ENCODE data around the gene GIMAP2. TPM values are rescaled to one million over a fixed set of nuclear protein-coding genes. Genes with fewer than 3 reads are reported as not detected.
"Not testable (repeated sequence)": the region's sequence is repeated elsewhere in the genome, so short reads cannot be mapped to it uniquely, and the experiment has no call there.

GIMAP2 gene
- 10 to 100 TPM; 47.8 to 56.5 TPM for total RNA-seq

DNA sequence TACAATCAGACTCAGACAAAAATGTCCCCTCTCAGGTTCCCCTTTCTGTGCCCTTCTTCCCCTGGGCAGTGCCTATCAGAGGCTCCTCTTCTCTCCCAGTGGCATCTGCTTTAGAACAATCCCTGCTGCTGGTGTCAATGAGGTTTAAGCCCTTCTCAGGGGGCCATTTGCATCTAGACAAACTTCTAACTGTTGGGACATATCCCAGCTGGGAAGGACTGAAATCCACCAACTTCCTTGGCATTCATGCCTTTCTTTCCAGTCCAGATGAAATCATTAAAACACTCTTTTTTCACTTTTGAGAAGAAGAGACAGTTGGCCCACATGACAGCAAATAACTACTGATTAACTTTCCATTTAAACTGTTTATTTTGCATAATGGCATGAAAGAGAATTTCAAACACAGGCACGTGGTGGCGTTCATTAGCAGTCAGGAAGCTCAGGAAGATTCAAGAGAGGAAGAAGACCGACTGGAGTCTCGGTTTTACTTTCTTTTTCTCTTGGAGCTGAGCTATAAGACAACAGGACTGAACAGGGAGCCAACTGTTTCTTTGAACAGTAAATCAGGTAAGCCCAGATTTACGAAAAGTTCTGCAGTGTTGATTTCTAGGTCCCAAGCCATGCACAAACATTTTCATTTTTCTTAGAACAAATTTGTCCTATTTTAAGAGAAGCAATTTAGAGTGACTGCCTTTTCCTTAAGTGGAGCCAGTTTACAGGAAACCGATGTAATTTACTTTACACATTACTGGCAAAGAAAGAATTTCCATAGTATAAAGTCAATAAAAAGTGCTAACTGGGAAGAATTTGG, at the start of gene GIMAP2:
Gene GIMAP2, plus strand, starts transcription at position 488 of the 811 bp plus-strand sequence. CDS start 1,354 bp downstream, outside the sequence.
- Mint-ChIP-seq H3K27ac (peak within 1 kb of the TSS; percentile 91 to 98), H3K36me3 (peaks cover 73 to 81% of the 10 kb centered on the region in 2 donors), H3K9me3 (peaks cover 21 to 26% of the 10 kb centered on the region in 2 donors)
- ATAC-seq (peak; percentile 78 to 82), DNase-seq (ENCODE audit: low spot score in 2 of 2) (peak in 1 of 2 donors; percentile 18)

DNA sequence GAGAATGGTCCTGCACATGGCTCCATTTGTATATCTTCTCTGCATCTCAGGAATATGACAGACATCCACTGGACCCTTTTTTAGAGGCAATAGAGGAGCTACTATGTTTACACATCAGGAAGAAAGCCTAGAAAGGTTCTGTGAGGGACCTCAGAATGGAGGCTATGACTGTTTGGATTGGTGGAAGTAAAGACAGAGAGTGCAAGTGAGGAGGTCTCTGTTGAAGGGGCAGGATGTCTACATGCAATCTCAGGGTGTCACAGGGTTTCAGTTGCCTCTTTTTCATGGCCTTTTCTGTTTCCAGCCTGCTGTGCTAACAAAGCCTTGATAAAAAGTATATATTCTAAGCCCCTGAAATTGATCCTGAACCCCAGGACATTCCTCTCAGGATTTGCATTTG, 43.7 kb upstream of the GIMAP2 start:
- ATAC-seq: no peak
- no peak for DNase-seq (ENCODE audit: low spot score in 2 of 2)
- peaks cover 24 to 44% of the 10 kb centered on the region in 2 donors for H3K9me3 Mint-ChIP-seq
- H3K36me3 Mint-ChIP-seq: peaks cover 49 to 66% of the 10 kb centered on the region in 2 donors
- H3K27ac Mint-ChIP-seq: peak overlapping the region in 1 of 2 donors; percentile 25

DNA sequence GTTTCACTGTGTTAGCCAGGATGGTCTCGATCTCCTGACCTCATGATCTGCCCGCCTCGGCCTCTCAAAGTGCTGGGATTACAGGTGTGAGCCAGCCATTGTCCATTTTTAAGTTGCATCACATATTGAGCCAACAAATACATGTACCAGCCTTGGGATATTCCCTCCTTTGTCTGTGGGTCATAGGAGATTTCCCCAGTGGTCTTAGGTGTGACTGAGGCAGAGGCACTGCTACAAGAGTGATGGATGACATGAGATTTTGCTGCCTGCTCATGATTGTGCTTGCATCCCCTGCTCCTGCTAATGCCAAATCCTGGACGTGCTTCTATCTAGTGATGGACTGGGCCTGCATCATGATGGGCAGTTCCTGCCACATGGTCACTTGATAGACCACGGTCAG, 42.6 kb upstream of the GIMAP2 start:
- DNase-seq (ENCODE audit: low spot score in 2 of 2): no peak
- Mint-ChIP-seq H3K27ac (peak overlapping the region in 1 of 2 donors; percentile 25), H3K36me3 (peaks cover 43 to 59% of the 10 kb centered on the region in 2 donors), H3K9me3 (peaks cover 17 to 37% of the 10 kb centered on the region in 2 donors)
- peak in 1 of 2 donors; percentile 82 for ATAC-seq

DNA sequence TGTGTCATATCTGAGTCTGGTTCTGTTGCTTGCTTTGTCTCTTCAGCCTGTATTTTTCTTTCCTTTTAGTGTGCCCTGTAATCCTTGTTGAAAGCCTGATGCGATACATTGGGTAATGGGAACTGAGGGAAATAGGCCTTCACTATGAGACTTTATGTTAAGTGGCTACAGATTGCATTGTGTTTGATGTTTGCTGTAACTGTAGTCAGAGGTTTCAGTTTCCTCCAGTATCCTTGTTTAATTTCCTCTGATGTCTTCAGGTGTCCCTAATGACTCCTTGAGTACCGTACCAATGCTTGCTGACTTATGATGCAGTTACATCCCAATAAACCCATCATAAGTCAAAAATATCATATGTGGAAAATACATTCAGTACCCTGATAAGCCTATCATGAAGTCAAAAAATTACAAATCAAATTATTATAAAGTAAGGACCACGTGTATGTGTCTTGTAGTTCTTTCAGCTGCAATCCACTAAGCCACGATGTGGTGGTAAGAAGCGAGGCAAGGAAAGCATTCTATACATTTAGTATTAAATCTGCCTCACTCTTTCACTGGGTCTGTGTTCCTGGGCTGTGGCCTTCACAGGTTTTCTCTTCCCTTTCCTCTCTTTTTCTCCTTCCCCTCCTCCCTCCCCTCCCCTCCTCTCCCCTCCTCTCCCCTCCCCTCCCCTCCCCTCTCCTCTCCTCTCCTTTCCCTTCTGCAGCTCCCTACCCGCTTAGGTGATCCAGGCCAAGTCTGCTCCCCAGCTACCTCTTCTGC, 40.1 kb upstream of the GIMAP2 start:
- Mint-ChIP-seq H3K27ac (peak overlapping the region; percentile 6 to 33), H3K36me3 (peaks cover 39 to 63% of the 10 kb centered on the region in 2 donors), H3K9me3 (peaks cover 15 to 36% of the 10 kb centered on the region in 2 donors)
- ATAC-seq (peak in 1 of 2 donors; percentile 59), DNase-seq (ENCODE audit: low spot score in 2 of 2) (no peak)

DNA sequence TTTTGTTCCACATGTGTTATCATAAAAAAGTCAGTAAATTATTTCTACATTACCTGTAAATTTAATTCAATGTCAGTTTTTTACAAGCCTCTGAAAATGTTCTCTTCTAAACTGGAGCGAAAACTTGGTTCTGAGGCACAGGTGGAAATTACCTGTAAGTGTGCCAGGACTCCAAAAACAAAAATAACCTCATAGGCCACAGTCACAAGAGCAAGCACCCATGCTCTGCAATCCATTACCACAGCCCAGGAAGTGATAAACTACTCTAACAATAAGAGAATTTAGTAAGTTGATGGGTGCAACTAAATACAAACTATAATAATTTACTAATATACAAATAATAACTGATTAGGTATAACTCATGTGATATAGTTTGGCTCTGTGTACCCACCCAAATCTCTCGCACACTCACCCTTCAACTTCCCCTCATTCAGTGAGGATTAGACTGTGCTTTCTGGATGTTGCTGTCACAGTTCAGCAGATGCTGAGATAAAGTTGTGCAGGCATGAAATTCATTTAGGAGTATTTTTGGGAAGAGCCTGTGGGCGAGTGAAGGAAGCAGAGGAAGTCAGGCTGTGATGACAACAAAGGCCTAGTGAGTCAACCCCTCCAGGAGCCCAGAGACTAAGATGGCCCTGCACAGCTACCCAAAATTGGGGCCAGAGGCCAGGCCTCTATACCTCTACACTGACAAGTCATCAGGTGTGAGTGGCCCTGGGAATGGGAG, 37.0 kb upstream of the GIMAP2 start:
- peaks cover 32 to 53% of the 10 kb centered on the region in 2 donors for H3K9me3 Mint-ChIP-seq
- peaks cover 44 to 83% of the 10 kb centered on the region in 2 donors for H3K36me3 Mint-ChIP-seq
- H3K27ac Mint-ChIP-seq: peak overlapping the region; percentile 72 to 75
- ATAC-seq (peak in 1 of 2 donors; percentile 71), DNase-seq (ENCODE audit: low spot score in 2 of 2) (no peak)

DNA sequence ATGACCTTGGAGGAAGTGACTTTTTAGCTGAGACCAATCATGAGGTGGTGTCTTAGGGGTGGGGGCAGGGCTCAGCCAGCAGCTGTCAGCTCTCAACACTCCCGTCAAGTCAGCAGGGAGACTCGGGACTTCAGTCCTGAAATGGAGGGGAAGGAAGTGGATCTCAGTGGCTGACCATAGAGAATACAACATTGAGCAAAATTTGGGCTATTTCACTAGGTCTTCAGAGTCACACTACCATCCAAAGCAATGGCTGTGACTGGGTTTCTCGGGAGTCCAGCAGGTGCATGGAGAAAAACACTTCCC, 36.5 kb upstream of the GIMAP2 start:
- ATAC-seq: no peak
- Mint-ChIP-seq H3K9me3 (peaks cover 32 to 58% of the 10 kb centered on the region in 2 donors), H3K36me3 (peaks cover 44 to 82% of the 10 kb centered on the region in 2 donors), H3K27ac (peak overlapping the region; percentile 72 to 75)
- no peak for DNase-seq (ENCODE audit: low spot score in 2 of 2)

DNA sequence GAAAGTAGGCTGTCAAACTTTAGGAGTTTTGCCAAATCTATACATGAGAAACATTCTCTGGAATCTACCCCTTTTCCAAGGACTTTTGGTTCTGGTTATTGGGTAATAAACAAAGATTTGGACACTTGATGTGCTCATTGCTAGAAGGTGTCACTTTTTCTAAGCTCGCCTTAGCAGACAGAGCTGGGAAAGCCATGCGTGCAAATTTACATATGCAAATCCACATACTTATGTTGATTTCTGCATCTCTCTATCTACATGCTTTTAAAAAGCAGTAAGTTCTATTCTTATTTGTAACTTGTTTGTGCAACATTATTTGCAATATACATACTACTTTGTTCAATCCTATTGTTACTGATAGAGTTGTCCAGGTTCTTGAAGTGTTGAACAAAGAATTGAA, 30.8 kb upstream of the GIMAP2 start:
- ATAC-seq (no peak), DNase-seq (ENCODE audit: low spot score in 2 of 2) (no peak)
- peaks cover 23 to 65% of the 10 kb centered on the region in 2 donors for H3K36me3 Mint-ChIP-seq
- no peak overlapping the region for H3K27ac Mint-ChIP-seq
- H3K9me3 Mint-ChIP-seq: peaks cover 31 to 46% of the 10 kb centered on the region in 2 donors

DNA sequence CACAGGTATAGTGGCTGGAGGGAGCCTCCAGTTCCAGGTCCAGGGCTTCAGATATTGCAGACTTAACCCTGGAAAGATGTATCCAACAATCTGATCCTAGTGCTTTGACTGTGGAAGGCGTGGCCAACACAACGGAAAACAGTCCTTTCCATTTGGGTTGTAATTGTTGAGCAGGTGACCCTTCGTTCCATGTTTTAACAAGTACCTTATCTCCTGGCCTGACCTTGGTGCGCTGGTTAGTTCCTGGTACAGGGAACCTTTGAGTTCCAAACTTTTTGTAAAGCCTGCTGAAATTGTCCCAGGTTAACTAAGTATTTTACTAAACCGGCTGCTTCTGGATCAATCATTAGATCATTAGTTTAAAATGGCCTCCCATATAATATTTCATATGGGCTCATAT, 29.5 kb upstream of the GIMAP2 start:
- peaks cover 28 to 41% of the 10 kb centered on the region in 2 donors for H3K9me3 Mint-ChIP-seq
- DNase-seq (ENCODE audit: low spot score in 2 of 2): no peak
- peaks cover 20 to 64% of the 10 kb centered on the region in 2 donors for H3K36me3 Mint-ChIP-seq
- no peak for ATAC-seq
- H3K27ac Mint-ChIP-seq: no peak overlapping the region

DNA sequence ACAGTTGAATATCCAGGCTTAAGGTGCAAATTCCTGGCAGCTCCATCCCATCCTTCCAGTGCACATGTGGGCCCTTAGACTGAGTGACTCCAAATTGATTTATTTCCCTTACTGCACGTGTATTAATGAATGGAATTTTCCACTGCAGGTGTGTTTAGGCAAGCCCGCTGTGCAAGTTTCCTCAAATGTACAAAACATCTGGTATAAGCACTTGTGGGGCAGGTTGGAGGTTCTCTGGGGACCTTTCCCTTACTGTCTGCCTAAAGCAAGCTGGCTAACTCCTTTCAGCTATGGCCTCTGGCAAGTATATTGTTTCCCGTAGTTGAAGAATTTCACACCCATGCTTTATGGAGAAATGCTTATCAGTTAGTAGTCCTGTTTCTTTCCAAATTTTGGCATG, 28.0 kb upstream of the GIMAP2 start:
- DNase-seq (ENCODE audit: low spot score in 2 of 2) (no peak), ATAC-seq (no peak)
- Mint-ChIP-seq H3K36me3 (peaks cover 7 to 61% of the 10 kb centered on the region in 2 donors), H3K27ac (no peak overlapping the region), H3K9me3 (peaks cover 14 to 26% of the 10 kb centered on the region in 2 donors)

DNA sequence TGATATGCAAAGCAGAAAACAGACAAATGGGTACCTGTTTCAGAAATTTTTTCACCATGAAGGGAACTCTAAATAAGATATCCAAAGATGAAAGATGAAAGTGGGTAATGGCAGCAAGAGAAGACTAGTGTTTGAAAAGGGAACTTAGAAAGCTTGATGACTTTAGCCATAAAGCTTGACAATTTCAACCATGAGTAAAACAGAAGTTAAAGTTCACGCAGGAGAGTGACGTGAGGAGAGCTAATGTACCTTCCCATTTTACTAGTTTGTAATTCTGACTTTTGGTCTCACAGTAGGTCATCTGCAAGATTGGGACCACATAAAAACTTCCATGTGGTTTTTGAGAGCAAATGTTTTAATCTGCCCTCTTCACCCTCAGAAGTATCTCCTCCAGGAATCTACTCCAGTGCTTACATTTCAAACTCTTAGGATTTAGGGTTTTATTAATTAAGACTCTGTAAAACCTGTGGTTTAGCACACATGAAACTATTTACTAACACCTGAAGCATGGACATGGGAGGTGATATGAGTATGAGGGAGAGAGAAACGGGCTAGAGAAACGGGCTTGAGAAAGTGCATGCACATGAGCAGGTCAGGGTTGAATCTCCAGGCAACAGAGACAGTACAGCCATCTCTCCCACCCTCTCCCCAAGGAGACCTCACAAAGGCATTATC, 24.4 kb upstream of the GIMAP2 start:
- Mint-ChIP-seq H3K9me3 (peaks cover 15 to 19% of the 10 kb centered on the region in 2 donors), H3K36me3 (peaks cover 11 to 56% of the 10 kb centered on the region in 2 donors), H3K27ac (no peak overlapping the region)
- no peak for DNase-seq (ENCODE audit: low spot score in 2 of 2)
- no peak for ATAC-seq

DNA sequence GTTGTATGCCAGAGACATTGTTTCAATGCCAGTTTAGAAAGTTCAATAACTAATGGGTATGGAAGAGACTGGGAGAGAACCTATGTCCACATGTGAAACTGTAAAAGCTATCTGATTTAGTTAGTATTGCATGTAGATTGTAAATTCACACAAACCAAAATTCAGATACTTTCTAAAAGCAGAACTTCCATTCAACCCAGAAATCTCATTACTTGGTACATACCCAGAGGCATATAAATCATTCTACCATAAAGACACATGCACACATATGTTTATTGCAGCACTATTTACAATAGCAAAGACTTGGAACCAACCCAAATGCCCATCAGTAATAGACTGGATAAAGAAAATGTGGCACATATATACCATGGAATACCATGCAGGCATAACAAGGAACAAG, 22.7 kb upstream of the GIMAP2 start:
- ATAC-seq: not testable (repeated sequence)
- H3K36me3 Mint-ChIP-seq: peaks cover 11 to 43% of the 10 kb centered on the region in 2 donors

DNA sequence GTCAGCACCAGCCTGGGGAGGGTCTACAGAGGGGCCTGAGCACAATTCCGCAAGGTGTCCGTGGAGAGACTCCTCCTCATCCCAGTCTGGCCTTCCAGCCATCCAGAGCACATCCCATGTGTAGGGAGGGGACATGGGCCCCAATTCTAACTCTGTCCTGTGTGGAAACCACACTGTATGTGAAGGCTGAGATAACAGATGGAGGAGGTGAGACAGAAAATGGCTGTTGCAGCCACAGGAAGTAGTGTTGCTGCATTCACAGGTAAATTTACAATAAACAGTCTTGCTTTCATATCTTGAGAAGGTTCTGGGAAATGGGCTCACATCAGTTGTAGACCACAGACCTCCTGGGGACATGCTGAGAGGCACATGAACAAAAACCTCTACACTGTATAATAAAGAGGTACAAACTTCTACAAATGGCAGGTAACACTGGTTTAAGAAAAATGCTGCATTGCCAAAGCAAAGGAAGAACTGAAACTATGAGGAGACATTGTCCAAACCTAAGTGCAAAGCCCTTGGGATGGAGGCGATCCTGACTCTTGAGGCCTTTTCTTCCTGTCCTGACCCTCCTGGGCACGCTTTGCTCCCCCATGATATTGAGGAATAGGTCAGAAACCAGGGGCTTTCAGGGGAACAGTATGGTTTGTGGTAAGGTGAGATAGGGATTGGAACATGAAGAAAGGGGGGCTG, 21.6 kb upstream of the GIMAP2 start:
- peaks cover 8 to 12% of the 10 kb centered on the region in 2 donors for H3K9me3 Mint-ChIP-seq
- DNase-seq (ENCODE audit: low spot score in 2 of 2) (peak in 1 of 2 donors; percentile 22), ATAC-seq (peak in 1 of 2 donors; percentile 10)
- H3K36me3 Mint-ChIP-seq: peaks cover 11 to 38% of the 10 kb centered on the region in 2 donors
- H3K27ac Mint-ChIP-seq: peak overlapping the region; percentile 94 to 100

More for the DNA sequence above, 22.7 kb upstream of the GIMAP2 start:
- peak overlapping the region; percentile 40 to 94 for H3K27ac Mint-ChIP-seq
- not testable (repeated sequence) for DNase-seq (ENCODE audit: low spot score in 2 of 2)
- H3K9me3 Mint-ChIP-seq: peaks cover 13 to 18% of the 10 kb centered on the region in 2 donors

DNA sequence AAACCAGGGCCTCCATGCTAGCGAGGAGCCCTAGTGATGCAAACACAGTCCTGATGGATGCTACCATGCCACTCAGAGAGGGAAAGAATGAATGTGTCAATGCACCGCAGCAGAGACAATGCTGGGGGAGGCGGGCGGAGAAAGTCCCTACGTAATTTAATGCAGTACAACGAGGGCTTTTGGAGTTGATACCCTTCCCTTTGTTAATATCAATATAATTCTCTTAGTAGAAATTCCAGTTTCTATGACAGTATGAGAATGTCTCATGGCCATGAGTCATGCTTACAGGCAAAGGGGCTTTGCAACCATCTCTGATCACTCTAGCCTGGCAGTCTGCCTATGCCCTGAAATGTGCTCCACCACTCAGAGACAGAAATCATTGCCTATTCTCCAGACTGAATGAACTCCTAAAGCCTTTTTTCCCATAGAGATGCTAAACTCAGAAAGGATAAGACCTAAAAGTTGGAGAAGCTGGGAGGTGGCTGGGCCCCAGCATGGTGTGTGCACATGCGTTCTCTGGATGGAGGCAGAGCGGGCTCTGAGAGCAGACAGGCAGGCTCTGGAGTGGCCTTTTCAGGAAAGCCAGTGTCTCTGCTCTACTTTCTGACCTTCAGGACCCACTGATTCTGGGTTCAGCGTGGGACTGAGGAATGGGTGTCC, 20.3 kb upstream of the GIMAP2 start:
- DNase-seq (ENCODE audit: low spot score in 2 of 2): peak; percentile 49 to 68
- peak; percentile 48 to 57 for ATAC-seq
- peaks cover 11 to 44% of the 10 kb centered on the region in 2 donors for H3K36me3 Mint-ChIP-seq

DNA sequence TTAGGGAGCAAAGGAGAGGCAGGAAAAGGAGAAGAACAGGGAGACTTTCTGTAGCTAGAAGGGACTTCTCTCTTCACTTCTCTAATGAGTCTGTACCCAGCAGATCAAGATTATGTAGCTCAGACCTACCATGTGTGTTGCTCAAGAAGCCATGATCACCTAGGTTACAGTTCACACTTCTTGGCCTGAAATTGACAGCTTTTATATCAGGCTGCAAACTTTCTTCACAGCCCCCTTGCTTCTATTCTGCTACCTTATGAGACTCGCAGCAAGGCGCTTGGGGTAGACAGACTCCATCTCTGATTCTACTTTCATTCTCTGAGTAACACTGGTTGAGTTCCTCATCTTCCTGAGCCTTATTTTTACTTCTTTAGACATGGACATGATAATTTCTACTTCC, 19.6 kb upstream of the GIMAP2 start:
- Mint-ChIP-seq H3K27ac (peak overlapping the region; percentile 94 to 100), H3K9me3 (peaks cover 4 to 12% of the 10 kb centered on the region in 2 donors), H3K36me3 (peaks cover 11 to 41% of the 10 kb centered on the region in 2 donors)
- ATAC-seq: peak; percentile 29 to 33
- peak in 1 of 2 donors; percentile 18 for DNase-seq (ENCODE audit: low spot score in 2 of 2)

More for the DNA sequence above, 20.3 kb upstream of the GIMAP2 start:
- peaks cover 4 to 12% of the 10 kb centered on the region in 2 donors for H3K9me3 Mint-ChIP-seq
- peak overlapping the region; percentile 94 to 100 for H3K27ac Mint-ChIP-seq

DNA sequence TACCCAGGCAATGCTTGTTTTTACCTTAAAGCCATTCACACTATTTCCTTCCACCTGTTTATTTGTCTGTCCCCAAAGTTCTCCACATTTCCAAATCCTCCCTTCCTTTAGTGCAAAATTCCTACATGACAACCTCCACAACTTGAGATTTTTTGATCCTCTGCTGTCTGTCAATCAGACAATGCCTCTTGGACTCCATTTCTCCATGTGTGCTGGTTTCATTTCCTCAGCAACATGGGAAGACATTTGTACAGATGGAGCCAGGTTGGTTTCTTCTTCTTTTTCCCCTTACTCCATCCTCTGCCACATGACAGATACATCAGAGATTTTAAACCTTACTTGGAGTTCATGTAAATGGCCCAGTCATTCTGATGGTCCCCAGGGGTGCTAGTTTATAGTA, 19.1 kb upstream of the GIMAP2 start:
- ATAC-seq (no peak), DNase-seq (ENCODE audit: low spot score in 2 of 2) (no peak)
- Mint-ChIP-seq H3K36me3 (peaks cover 11 to 38% of the 10 kb centered on the region in 2 donors), H3K27ac (peak overlapping the region; percentile 94 to 100), H3K9me3 (peaks cover 4 to 12% of the 10 kb centered on the region in 2 donors)

Measured in activated naive CD4-positive, alpha-beta T cell treated with anti-CD3 and anti-CD28 coated beads, Interleukin-2, amount 50 U/mL, for 72 hours (primary cell).